MCF 10A (cell line): Measurements from ENCODE around the gene DBP. TPM values are rescaled to one million over a fixed set of nuclear protein-coding genes. Genes with fewer than 3 reads are reported as not detected.

Experiments
- BruUV-seq: library from RNA; stranded (reverse); fragments of 400-500 nt; replicated peaks from 2 replicates; lab custom pipeline; 2021; lab: Mats Ljungman, UMichigan
- CTCF ChIA-PET: fragments of 300-600 bp; sonication (Branson Sonifier 250); formaldehyde crosslinking; extraction: SDS; loops from one replicate; lab custom pipeline; 2021; ENCODE audit warnings: antibody characterized with exemption, inconsistent platforms; lab: Yijun Ruan, JAX
- POLR2A ChIA-PET: fragments of 300-600, 350-650 bp; sonication (Branson Sonifier 250); formaldehyde crosslinking; extraction: SDS; loops from one replicate; lab custom pipeline; 2020; ENCODE audit warnings: antibody characterized with exemption, inconsistent platforms; lab: Yijun Ruan, JAX
- DNase-seq: peaks from one replicate; pipeline ENCODE4 v3.0.0-alpha.2; 2018; ENCODE audit not compliant: unreplicated experiment
- H3K27ac Mint-ChIP-seq: one replicate; pipeline ENCODE4 v1.8.0; 2022; ENCODE audit warnings: mild to moderate bottlenecking, low read depth, mixed read lengths; ENCODE audit not compliant: unreplicated experiment
- H3K27me3 Mint-ChIP-seq: one replicate; pipeline ENCODE4 v1.8.0; 2022; ENCODE audit warnings: mixed read lengths; ENCODE audit not compliant: insufficient read depth, unreplicated experiment
- H3K36me3 Mint-ChIP-seq: one replicate; pipeline ENCODE4 v1.8.0; 2022; ENCODE audit warnings: mild to moderate bottlenecking, moderate library complexity, mixed read lengths; ENCODE audit not compliant: insufficient read depth, unreplicated experiment
- H3K4me1 Mint-ChIP-seq: one replicate; pipeline ENCODE4 v1.8.0; 2022; ENCODE audit warnings: mixed read lengths; ENCODE audit not compliant: insufficient read depth, unreplicated experiment
- H3K4me3 Mint-ChIP-seq: one replicate; pipeline ENCODE4 v1.8.0; 2022; ENCODE audit warnings: mild to moderate bottlenecking, moderate library complexity, mixed read lengths; ENCODE audit not compliant: unreplicated experiment
- H3K9me3 Mint-ChIP-seq: one replicate; pipeline ENCODE4 v1.8.0; 2022; ENCODE audit warnings: mixed read lengths; ENCODE audit not compliant: unreplicated experiment
- CTCF ChIP-seq: fragments of 200-600 bp; IDR thresholded peaks from one replicate; pipeline ENCODE4 v1.8.0; 2022; ENCODE audit warnings: antibody characterized with exemption, mild to moderate bottlenecking; ENCODE audit not compliant: unreplicated experiment
- intact Hi-C: fragments of 100-400 bp; cut with micrococcal nuclease; formaldehyde crosslinking; loops from 2 replicates; pipeline ENCODE4 v1.14.1; 2022
- total RNA-seq: library from RNA; stranded (reverse); gene quantifications from 2 replicates; pipeline ENCODE4 v1.2.3, GENCODE V29; 2022

The DBP gene
- total RNA-seq, 1 experiment from 2014 or later = 0.56 TPM

- ChIA-PET POLR2A (no interaction called here), CTCF (no interaction called here)
- Mint-ChIP-seq H3K4me3 (no peak overlapping the region), H3K27me3 (no peaks in the 10 kb centered on the region), H3K4me1 (peaks cover 6% of the 10 kb centered on the region), H3K27ac (no peak overlapping the region), H3K9me3 (peaks cover 2% of the 10 kb centered on the region), H3K36me3 (no peaks in the 10 kb centered on the region)
- intact Hi-C loops = no loop called here
- BruUV-seq = no TSS peak
- DNase-seq = no peak
- no peak for TF ChIP-seq CTCF
These were observed 26.5 kb upstream of the DBP start for GRCh38 chr19:48663667-48664066.

GRCh38 chr19:48661711-48662090 lies 24.5 kb upstream of the DBP start:
- no peak for DNase-seq
- Mint-ChIP-seq H3K4me3 (no peak overlapping the region), H3K4me1 (peaks cover 15% of the 10 kb centered on the region), H3K36me3 (no peaks in the 10 kb centered on the region), H3K27ac (no peak overlapping the region), H3K27me3 (no peaks in the 10 kb centered on the region), H3K9me3 (no peaks in the 10 kb centered on the region)
- ChIA-PET POLR2A (no interaction called here), CTCF (no interaction called here)
- TF ChIP-seq CTCF = no peak
- no TSS peak for BruUV-seq
- intact Hi-C loops = no loop called here

GRCh38 chr19:48660852-48661710 lies 23.9 kb upstream of the DBP start:
- peak overlapping the region; percentile 61 for H3K27ac Mint-ChIP-seq

More at GRCh38 chr19:48660852-48661710, 23.9 kb upstream of the DBP start:
- ChIA-PET CTCF (no interaction called here), POLR2A (no interaction called here)
- Mint-ChIP-seq H3K27me3 (no peaks in the 10 kb centered on the region), H3K4me3 (peak overlapping the region; percentile 2), H3K9me3 (no peaks in the 10 kb centered on the region), H3K4me1 (peaks cover 18% of the 10 kb centered on the region), H3K36me3 (no peaks in the 10 kb centered on the region)
- BruUV-seq = no TSS peak
- DNase-seq = peak; percentile 92
- no peak for TF ChIP-seq CTCF
- intact Hi-C loops = no loop called here
